DOHH2 (cell line): ENCODE results near the gene AHSG.

Experiments used
- CTCF ChIP-seq: fragments of 200-600 bp; sonication (generic); IDR thresholded peaks from one replicate; pipeline ENCODE4 v1.5.1; 2014; ENCODE audit warnings: antibody characterized with exemption, mild to moderate bottlenecking, low read depth, low read length; ENCODE audit not compliant: poor library complexity, severe bottlenecking
- EZH2phosphoT487 ChIP-seq: fragments of 200-600 bp; sonication (generic); IDR thresholded peaks from 2 replicates; pipeline ENCODE4 v1.6.1; 2017; ENCODE audit warnings: borderline replicate concordance, mild to moderate bottlenecking, antibody characterized with exemption, low read length, moderate library complexity, mixed read lengths

GRCh38 chr3:186640929-186641328 is 28.1 kb downstream of the AHSG start:
- TF ChIP-seq CTCF (no peak), EZH2phosphoT487 (no peak)
